Osteoblast (primary cell): ENCODE measurements around the gene SLC25A26. TPM values are rescaled to one million over a fixed set of nuclear protein-coding genes. Genes with fewer than 3 reads are reported as not detected.

Source experiments
- DNase-seq: peaks from one replicate; pipeline ENCODE4 v3.0.0; 2011; ENCODE audit warnings: low spot score, mixed read lengths; ENCODE audit not compliant: insufficient read length; ENCODE audit errors: missing footprints
- H2AFZ ChIP-seq: 2 replicates; pipeline ENCODE4 v1.6.0; 2011; ENCODE audit warnings: mild to moderate bottlenecking, low read length
- H3K27ac ChIP-seq: 2 replicates; pipeline ENCODE4 v1.5.1; 2011; ENCODE audit warnings: mild to moderate bottlenecking, low read depth, low read length, moderate library complexity
- H3K27me3 ChIP-seq: 2 replicates; pipeline ENCODE4 v1.6.0; 2012; ENCODE audit warnings: mild to moderate bottlenecking, control low read depth, inconsistent platforms, low read length, moderate library complexity; ENCODE audit not compliant: insufficient read depth
- H3K36me3 ChIP-seq: 2 replicates; pipeline ENCODE4 v1.5.1; 2011; ENCODE audit warnings: mild to moderate bottlenecking, low read length, control low read depth, moderate library complexity; ENCODE audit not compliant: insufficient read depth
- H3K4me1 ChIP-seq: 2 replicates; pipeline ENCODE4 v1.5.1; 2011; ENCODE audit warnings: mild to moderate bottlenecking, low read length, control low read depth, moderate library complexity; ENCODE audit not compliant: insufficient read depth
- H3K4me2 ChIP-seq: 2 replicates; pipeline ENCODE4 v1.6.0; 2011; ENCODE audit warnings: mild to moderate bottlenecking, low read length; ENCODE audit not compliant: insufficient read depth
- H3K4me3 ChIP-seq: fragments of 200-600 bp; sonication (generic); 3 replicates; pipeline ENCODE4 v1.5.1; 2012; ENCODE audit warnings: mild to moderate bottlenecking, low read length, inconsistent platforms; ENCODE audit not compliant: insufficient read depth
- H3K79me2 ChIP-seq: 2 replicates; pipeline ENCODE4 v1.6.0; 2012; ENCODE audit warnings: mild to moderate bottlenecking, low read length, control low read depth, inconsistent platforms; ENCODE audit not compliant: insufficient read depth
- H3K9me3 ChIP-seq: 2 replicates; pipeline ENCODE4 v1.5.1; 2011; ENCODE audit warnings: low read depth, low read length, control low read depth
- H4K20me1 ChIP-seq: 2 replicates; pipeline ENCODE4 v1.6.0; 2012; ENCODE audit warnings: mild to moderate bottlenecking, low read length, control low read depth; ENCODE audit not compliant: insufficient read depth
- CTCF ChIP-seq: IDR thresholded peaks from 2 replicates; pipeline ENCODE4 v1.5.1; 2011; ENCODE audit warnings: mild to moderate bottlenecking, low read depth, low read length, moderate library complexity; ENCODE audit errors: extremely low read depth
- total RNA-seq: library from RNA; depleted of rRNA; stranded (reverse); fragments of >200 nt; gene quantifications from 2 replicates; pipeline ENCODE4 v1.2.3, GENCODE V29; 2012

SLC25A26 gene
- total RNA-seq, 1 donor, result 26.1 TPM

DNA sequence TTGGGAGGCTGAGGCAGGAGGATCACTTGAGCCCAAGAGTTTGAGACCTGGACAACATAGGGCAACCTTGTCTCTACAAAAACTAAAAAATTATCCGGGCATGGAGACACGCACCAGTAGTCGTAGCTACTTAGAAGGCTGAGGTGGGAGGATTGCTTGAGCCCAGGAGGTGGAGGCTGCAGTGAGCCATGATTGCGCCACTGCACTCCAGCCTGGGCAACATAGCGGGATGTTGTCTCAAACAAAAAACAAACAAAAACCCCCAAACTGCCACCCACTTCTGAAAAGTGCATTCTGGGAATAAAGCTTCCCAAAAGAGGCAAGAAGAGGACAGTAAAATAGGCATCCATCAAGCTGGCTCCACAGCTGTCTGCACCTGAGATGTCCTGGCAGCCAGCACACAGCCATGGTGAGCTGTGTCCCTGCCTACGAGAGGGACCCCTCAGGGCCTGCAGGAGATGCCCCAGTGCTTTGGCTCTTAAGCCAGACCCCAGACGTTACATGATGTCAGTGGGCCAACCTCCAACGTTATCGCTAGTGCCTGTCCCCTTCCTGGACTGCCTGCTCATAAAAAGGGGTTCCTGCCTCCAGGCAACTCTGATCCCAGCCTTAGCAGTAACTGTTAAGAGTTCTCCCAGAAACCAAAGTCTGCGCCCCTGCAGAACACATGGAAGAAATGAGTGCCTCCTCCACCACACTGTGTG lies 178.9 kb downstream of the SLC25A26 start:
- H4K20me1 ChIP-seq, result no peaks in the 10 kb centered on the region
- H3K9me3 ChIP-seq, result no peaks in the 10 kb centered on the region
- H3K27me3 ChIP-seq, result no peaks in the 10 kb centered on the region
- no peak overlapping the region for H3K4me3 ChIP-seq
- H2AFZ ChIP-seq, result no peak overlapping the region
- H3K36me3 ChIP-seq, result no peaks in the 10 kb centered on the region
- no peak overlapping the region for H3K27ac ChIP-seq
- TF ChIP-seq CTCF, result no peak
- no peaks in the 10 kb centered on the region for H3K79me2 ChIP-seq
- H3K4me1 ChIP-seq, result peaks cover 21% of the 10 kb centered on the region
- no peak overlapping the region for H3K4me2 ChIP-seq
- DNase-seq, result no peak

DNA sequence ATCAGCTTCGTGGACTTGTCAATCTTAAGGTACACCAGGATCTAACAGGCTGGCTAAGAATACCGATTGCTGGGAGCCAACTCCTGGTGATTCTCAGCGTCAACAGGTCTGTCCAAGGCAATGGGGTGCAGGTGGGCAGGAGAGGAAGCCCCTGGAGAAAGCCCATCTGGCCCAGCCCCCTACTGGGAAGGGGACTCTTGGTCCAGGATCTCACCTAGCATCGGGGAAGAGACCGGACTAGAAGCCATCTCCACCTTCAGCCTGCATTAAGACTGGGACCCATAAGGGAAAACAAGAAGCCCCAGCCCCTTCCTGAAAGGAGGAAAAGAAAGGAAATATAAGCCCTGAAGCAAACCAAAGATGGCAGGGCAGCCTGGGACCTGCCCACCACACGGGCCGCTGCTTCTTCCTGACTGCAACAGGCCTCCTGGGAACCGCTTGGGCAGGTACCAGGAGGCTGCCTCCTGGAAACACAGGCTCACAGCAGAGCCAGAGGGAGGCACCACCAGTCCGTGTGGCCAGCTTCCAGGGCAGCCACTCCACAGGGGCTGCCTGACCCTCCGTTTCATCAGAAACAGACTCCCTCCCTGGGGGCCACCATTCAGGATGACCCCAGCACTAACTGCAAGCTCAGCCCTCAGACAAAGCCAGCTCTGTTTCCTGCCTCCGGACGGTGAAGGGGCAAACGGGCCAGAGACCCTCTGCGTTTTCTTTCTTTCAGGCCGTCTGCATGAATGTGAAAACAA lies 179.8 kb downstream of the SLC25A26 start:
- no peak overlapping the region for H3K4me2 ChIP-seq
- no peak for DNase-seq
- H2AFZ ChIP-seq, result no peak overlapping the region
- no peak overlapping the region for H3K27ac ChIP-seq
- no peak for TF ChIP-seq CTCF
- no peaks in the 10 kb centered on the region for H3K79me2 ChIP-seq
- no peak overlapping the region for H3K4me3 ChIP-seq
- H4K20me1 ChIP-seq, result no peaks in the 10 kb centered on the region
- H3K27me3 ChIP-seq, result no peaks in the 10 kb centered on the region
- H3K9me3 ChIP-seq, result no peaks in the 10 kb centered on the region
- H3K4me1 ChIP-seq, result peaks cover 14% of the 10 kb centered on the region
- H3K36me3 ChIP-seq, result no peaks in the 10 kb centered on the region

DNA sequence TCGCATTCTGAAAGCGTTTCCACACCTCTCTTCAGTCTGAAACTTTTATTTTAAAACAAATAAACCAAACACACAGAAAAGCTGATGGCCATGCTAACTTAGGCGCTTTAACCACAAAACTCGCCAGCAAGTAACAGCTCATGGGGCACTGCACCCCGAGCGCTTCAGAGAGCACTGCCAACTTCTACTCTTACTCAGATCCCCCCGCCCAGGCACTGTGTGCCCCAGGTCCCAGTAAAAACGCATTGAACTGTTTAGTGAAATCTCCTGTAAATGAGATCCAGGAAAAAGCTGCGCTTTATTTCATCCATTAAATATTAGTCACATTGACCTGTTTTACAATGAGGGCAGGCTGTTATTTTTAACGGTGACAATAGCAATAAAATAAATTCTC lies 180.4 kb downstream of the SLC25A26 start:
- no peak overlapping the region for H3K4me3 ChIP-seq
- H3K4me2 ChIP-seq, result no peak overlapping the region
- H3K27ac ChIP-seq, result no peak overlapping the region
- no peaks in the 10 kb centered on the region for H4K20me1 ChIP-seq
- no peak overlapping the region for H2AFZ ChIP-seq
- peaks cover 19% of the 10 kb centered on the region for H3K4me1 ChIP-seq
- H3K79me2 ChIP-seq, result no peaks in the 10 kb centered on the region
- H3K27me3 ChIP-seq, result no peaks in the 10 kb centered on the region
- TF ChIP-seq CTCF, result no peak
- DNase-seq, result no peak
- H3K36me3 ChIP-seq, result no peaks in the 10 kb centered on the region
- H3K9me3 ChIP-seq, result no peaks in the 10 kb centered on the region
